SW480 (cell line): Measurements from ENCODE around the gene VSTM4.

Source experiments
- DNase-seq: peaks from one replicate; pipeline ENCODE4 v3.0.0-alpha.2; 2016; ENCODE audit warnings: low spot score

The VSTM4 gene

GRCh38 chr10:49116509-49117375 lies 1.4 kb upstream of the VSTM4 start:
- no peak for DNase-seq

- no peak for DNase-seq
Measured at GRCh38 chr10:49115796-49116508, 630 bp upstream of the VSTM4 start.

DNA sequence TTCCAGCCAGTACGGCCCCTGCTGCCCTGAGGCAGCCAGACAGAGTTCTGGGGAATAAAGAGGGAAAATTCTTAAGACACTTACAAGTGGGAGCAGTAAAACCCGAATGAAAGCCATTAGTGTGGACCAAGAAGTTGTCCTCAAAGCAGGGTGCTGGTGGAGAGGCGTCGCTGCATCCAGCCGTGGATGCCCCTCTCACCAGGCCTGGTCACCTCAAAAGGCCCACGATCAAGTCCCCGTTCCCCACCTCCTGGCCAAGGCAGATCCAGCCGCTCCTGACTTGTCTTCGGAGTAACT lies 656 bp downstream of the VSTM4 start:
- DNase-seq: no peak

DNA sequence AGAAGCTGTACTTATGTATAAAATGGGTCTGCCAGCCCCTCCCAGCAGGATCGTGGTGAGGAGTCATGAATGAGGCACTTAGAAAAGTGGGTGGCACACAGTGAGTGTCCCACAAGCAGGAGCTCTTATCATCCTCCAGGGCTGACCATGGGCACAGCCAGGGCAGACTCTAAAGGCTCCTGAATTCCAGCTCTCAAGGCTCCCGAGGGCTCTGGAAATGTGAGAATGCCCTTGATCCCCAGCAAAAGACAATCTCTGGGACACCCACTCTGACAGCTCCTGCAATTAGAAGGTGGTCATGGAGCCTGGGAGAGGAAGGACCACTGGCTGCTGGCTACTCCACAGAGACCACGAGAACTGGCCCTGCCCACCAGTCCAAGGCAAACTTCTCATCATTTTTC lies 1.6 kb downstream of the VSTM4 start:
- DNase-seq: no peak

- no peak for DNase-seq
Measured at GRCh38 chr10:49112851-49113250, 2.5 kb downstream of the VSTM4 start.

DNA sequence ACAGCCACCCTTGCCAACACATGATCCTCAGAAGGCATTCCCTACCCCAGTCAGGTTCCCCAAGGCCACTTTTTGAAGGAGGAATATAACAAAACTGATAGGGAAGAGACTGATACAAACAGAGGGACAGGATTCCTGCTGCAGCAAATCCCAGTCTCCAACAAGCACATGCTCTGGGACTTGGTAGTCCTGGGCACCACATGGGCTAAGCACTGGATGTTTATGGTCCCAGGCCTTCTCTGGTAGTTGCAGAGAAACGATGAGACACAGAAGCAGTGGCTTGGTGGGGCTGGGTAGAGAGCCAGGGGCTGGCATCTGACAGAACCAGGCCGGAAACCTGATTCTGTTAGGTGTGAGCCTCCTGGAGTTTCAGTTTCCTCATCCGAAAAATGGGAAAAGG lies 3.2 kb downstream of the VSTM4 start:
- no peak for DNase-seq

GRCh38 chr10:49111320-49111698 lies 4.0 kb downstream of the VSTM4 start:
- no peak for DNase-seq

- no peak for DNase-seq
Measured at GRCh38 chr10:49110684-49111319, 4.5 kb downstream of the VSTM4 start.

GRCh38 chr10:49109669-49110340 lies 5.5 kb downstream of the VSTM4 start:
- DNase-seq: peak; percentile 2

DNA sequence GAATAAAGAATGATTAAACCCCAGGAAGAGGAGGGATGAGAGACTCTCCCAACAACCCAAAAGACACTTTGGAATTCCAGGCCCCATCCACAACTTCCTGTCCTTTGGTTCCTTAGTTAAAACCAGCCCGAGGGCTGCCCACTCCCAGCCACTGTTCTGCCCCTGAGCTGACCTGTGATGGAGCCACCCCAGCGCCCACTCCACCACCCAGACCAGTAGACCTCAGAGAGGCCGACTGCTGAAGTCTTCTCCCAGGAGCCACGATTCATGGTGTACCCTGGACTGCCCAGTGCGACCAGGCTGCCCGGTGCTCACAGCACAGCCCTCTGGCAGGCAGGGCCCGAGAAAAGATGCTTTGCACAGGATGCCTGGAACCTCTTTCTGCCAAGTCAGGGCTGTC lies 6.7 kb downstream of the VSTM4 start:
- no peak for DNase-seq

GRCh38 chr10:49107887-49108267 lies 7.4 kb downstream of the VSTM4 start:
- no peak for DNase-seq

DNA sequence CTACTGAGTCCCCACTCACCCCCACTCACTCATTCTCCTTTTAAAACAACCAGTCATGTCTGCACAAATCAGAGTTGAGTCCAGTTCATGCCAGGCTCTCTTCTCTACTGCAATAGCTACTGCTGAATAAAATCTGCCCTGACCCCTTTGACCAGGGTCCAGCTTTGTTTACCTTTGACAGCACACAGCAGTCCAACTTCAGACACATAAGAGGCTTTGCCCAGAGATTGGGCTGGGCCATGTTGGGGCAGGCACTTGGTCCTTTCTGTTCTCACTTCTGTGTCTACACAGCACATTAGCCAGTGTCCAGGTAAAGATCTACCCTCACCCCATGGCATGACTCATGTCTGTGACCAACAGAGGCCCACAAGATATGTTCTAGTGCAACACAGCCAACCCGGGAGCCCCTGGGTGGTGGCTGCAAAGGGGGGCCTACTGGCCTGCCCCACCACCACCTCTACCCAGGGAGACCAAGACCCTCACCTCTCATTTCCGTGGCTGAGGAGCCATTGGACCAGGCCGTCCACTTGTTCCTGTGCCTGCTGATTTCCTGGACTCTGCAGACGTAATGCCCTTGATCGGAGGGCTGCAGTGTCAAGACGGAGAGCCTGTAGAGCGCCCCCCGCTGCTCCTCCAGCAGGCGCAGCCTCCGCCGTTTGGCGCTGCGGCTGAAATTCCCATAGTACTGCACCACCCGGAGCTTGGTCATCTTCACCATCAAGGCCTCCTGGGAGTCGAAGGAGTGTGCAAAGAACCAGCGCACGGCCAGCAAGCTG lies 8.0 kb downstream of the VSTM4 start:
- DNase-seq: no peak

GRCh38 chr10:49106451-49106850 lies 8.9 kb downstream of the VSTM4 start:
- no peak for DNase-seq

DNA sequence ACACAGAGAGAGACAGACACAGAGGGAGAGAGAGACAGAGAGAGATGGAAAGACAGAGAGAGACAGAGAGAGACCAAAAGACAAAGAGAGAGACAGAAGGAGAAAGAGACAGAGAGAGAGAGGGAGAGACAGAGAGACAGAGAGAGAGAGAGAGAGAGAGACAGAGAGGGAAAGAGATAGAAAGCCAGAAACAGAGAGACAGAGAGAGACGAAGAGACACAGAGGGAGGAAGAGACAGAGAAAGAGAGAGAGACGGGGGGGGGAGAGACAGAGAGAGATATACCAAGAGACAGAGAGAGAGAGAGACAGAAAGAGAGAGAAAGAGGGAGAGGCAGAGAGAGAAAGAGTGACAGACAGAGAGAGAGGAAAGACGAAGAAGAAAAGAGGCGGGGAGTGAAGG lies 10.2 kb downstream of the VSTM4 start:
- no peak for DNase-seq

- no peak for DNase-seq
Measured at GRCh38 chr10:49104323-49104722, 11.0 kb downstream of the VSTM4 start.

GRCh38 chr10:49103761-49104160 lies 11.6 kb downstream of the VSTM4 start:
- no peak for DNase-seq

- no peak for DNase-seq
Measured at GRCh38 chr10:49099046-49099445, 16.3 kb downstream of the VSTM4 start.

DNA sequence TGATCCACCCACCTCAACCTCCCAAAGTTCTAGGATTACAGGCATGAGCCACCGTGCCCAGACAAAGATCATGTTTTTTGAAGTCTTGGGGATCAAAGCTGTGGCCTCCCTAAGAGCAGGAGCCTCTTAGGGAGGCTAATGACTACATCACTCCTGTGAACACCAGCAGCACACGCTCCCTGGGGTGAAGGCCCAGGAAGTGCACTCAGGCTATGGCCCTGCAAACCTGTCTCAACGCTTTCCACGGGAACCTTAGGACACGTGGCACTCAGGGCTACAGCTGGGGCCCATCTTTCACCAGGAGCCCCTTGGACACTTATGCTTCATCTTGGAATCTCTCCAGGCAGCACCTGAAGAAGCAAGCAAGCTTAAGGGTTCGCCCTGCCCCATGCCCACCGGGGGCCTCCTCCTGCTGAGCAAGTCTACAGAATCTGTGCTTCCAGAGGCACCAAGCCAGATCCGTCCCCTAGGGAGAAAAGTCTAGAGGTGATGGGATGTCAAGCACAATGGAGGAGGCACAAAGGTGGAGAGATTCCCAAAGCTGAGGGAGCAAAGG lies 18.4 kb downstream of the VSTM4 start:
- DNase-seq: no peak

GRCh38 chr10:49094646-49095045 lies 20.7 kb downstream of the VSTM4 start:
- DNase-seq: no peak

DNA sequence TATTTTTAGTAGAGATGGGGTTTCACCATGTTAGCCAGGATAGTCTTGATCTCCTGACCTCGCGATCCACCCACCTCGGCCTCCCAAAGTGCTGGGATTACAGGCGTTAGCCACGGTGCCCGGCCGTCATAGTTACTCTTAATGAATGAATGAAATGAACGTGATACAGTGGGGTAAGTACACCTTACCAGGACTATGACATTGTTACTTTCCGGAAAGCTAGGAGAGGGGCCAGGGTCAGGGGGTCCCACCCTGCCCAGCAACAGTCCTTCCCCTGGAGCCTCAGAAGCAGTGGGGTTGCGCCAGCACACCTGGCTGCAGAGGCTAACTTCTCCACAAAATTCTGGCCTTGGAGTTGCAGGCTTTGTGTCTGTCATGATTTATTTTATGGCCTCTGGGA lies 21.4 kb downstream of the VSTM4 start:
- no peak for DNase-seq

DNA sequence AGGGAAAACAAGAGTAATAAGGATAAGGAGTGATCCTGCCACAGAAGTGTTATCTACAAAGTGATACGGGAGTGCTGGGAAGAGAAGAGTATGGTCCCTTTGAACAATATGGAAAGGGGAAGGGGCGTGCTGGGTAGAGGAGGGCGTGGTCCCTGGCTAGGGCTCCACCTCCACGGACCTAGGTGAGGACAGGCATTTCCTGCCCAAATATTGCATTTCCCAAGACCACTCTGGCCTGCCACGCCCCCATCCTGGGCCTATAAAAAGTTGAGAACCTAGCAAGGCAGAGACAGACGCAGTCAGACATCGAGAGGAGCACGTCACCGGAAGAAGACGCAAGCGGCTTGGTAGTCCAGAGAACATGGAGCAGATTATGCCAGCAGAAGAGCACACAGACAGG lies 22.8 kb downstream of the VSTM4 start:
- DNase-seq: no peak
